ENCODE results near the gene NKX1-1. TPM values are rescaled to one million over a fixed set of nuclear protein-coding genes. Genes with fewer than 3 reads are reported as not detected.

NKX1-1 gene
- total RNA-seq, 1 donor from 2014 or later, result not detected

DNA sequence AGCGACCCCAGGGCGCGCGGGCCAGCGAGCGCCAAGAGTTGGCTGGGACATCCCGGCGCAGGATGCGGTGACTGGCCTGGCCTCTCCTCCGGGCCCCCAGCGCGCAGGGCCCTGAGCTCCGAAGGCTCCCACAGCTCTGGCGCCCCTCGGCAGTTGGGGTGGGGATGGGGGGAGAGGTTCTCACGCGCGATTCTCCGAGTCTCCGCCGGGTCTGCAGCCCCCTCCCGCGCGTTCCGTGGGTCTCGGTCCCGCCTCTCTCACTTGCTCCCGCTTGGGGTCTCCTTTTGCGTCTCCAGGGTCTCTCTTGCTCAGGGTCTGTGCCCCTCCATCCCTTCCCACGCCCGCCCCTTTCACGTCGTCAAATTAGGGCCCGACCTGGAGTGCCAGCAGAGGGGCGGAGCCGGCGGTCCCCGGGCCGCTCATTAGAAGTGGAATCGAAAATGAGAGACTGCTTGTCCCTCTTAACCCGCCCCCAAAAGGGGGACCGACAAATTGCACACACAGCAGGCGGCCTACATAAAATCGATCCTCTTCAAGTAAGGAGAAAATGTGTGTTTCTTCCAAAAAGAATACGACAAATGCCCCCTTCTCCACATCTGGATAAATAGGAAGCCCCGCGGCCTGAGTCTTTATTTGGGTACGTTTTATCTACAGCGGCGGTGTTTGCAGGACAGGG is 877 bp upstream of the NKX1-1 start:
- no peaks in the 10 kb centered on the region for H3K4me1 ChIP-seq
- peak overlapping the region; percentile 47 for H3K4me2 ChIP-seq
- no peak overlapping the region for H3K27ac ChIP-seq
- Mint-ChIP-seq H3K27ac (no peak overlapping the region), H3K27me3 (ENCODE audit: insufficient read depth, low read depth) (peaks cover 62% of the 10 kb centered on the region), H3K36me3 (peaks cover 1% of the 10 kb centered on the region), H3K4me3 (no peak overlapping the region), H3K4me1 (peaks cover 4% of the 10 kb centered on the region), H3K9me3 (peaks cover 2% of the 10 kb centered on the region)
- H3K79me2 ChIP-seq (ENCODE audit: low read depth), result no peaks in the 10 kb centered on the region
- no peaks in the 10 kb centered on the region for H3K36me3 ChIP-seq
- no peak for DNase-seq (ENCODE audit: low spot score)
- TF ChIP-seq EZH2phosphoT487 (IDR thresholded peaks at IDR 0.05) (peak; percentile 90), EZH2 (IDR thresholded peaks at IDR 0.05) (peak; percentile 98), CTCF (IDR thresholded peaks at IDR 0.05) (no peak)
- H3F3A ChIP-seq (ENCODE audit: low read depth), result no peaks in the 10 kb centered on the region
- H2AFZ ChIP-seq (replicated peaks), result no peak overlapping the region
- H3K27me3 ChIP-seq, result peaks cover 100% of the 10 kb centered on the region
- no peaks in the 10 kb centered on the region for H3K9me3 ChIP-seq (ENCODE audit: low read depth)
- H3K9ac ChIP-seq, result no peak overlapping the region
- H3K4me3 ChIP-seq, result peak overlapping the region; percentile 9
- peaks cover 49% of the 10 kb centered on the region for H4K20me1 ChIP-seq (ENCODE audit: low read depth)

DNA sequence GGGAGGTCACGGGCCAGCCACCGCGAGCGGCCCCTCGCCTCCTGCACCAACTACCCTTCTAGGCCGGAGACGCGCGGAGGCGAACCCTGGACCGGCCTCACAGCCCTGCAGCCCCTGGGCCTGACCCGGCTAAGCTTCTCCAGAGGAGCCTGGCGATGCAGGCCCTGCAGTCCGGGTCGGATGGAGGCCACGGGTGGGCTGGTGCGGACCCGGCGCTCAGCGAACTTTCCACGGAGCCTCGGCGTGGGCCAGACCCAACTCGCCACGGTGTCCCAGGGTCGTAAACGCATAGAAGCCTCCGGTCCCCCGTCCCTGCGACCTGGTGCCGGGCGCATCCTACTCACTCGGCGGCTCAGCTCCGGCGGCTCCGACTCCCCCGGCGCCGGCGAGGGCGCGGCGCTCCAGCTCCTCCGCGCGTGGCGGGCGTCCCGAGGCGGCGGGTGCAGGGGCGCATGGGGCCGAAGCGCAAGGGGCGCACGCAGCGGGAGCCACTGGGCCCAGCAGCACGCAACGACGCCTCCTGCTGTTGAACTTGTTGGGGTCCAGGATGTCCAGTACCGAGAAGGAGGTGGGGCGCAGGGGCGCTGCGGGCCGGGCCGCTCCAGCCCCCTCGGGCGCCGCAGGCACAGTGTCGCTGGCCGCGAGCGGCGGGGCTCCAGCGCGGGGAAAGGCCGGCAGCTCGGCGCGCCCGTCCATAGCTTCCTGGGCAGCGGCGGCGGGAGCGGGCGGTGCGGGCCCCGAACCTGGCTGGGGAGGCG is 427 bp downstream of the NKX1-1 start:
- H3K27ac ChIP-seq, result no peak overlapping the region
- no peak overlapping the region for H3K9ac ChIP-seq
- TF ChIP-seq CTCF (IDR thresholded peaks at IDR 0.05) (no peak), EZH2 (IDR thresholded peaks at IDR 0.05) (peak; percentile 30), EZH2phosphoT487 (IDR thresholded peaks at IDR 0.05) (peak; percentile 71)
- H3K27me3 ChIP-seq, result peaks cover 100% of the 10 kb centered on the region
- no peak overlapping the region for H3K4me2 ChIP-seq
- no peaks in the 10 kb centered on the region for H3K9me3 ChIP-seq (ENCODE audit: low read depth)
- peaks cover 61% of the 10 kb centered on the region for H3K27me3 Mint-ChIP-seq (ENCODE audit: insufficient read depth, low read depth)
- H3K4me3 Mint-ChIP-seq, result no peak overlapping the region
- H4K20me1 ChIP-seq (ENCODE audit: low read depth), result peaks cover 40% of the 10 kb centered on the region
- H3K4me1 Mint-ChIP-seq, result peaks cover 4% of the 10 kb centered on the region
- H3K36me3 ChIP-seq, result no peaks in the 10 kb centered on the region
- no peak overlapping the region for H2AFZ ChIP-seq (replicated peaks)
- H3K9me3 Mint-ChIP-seq, result peaks cover 2% of the 10 kb centered on the region
- no peaks in the 10 kb centered on the region for H3K4me1 ChIP-seq
- H3K27ac Mint-ChIP-seq, result no peak overlapping the region
- DNase-seq (ENCODE audit: low spot score), result no peak
- peaks cover 1% of the 10 kb centered on the region for H3K36me3 Mint-ChIP-seq
- no peak overlapping the region for H3K4me3 ChIP-seq
- no peaks in the 10 kb centered on the region for H3F3A ChIP-seq (ENCODE audit: low read depth)
- no peaks in the 10 kb centered on the region for H3K79me2 ChIP-seq (ENCODE audit: low read depth)

- Mint-ChIP-seq H3K27me3 (ENCODE audit: insufficient read depth, low read depth) (peaks cover 60% of the 10 kb centered on the region), H3K36me3 (peaks cover 1% of the 10 kb centered on the region), H3K4me3 (no peak overlapping the region), H3K4me1 (peaks cover 4% of the 10 kb centered on the region), H3K27ac (no peak overlapping the region), H3K9me3 (peaks cover 2% of the 10 kb centered on the region)
- Histone ChIP-seq H3K27me3 (peaks cover 100% of the 10 kb centered on the region), H3K9me3 (ENCODE audit: low read depth) (no peaks in the 10 kb centered on the region), H3K9ac (no peak overlapping the region), H3K4me3 (no peak overlapping the region), H3K4me2 (no peak overlapping the region), H3F3A (ENCODE audit: low read depth) (no peaks in the 10 kb centered on the region), H4K20me1 (ENCODE audit: low read depth) (peaks cover 38% of the 10 kb centered on the region), H3K79me2 (ENCODE audit: low read depth) (no peaks in the 10 kb centered on the region), H3K36me3 (no peaks in the 10 kb centered on the region), H3K4me1 (no peaks in the 10 kb centered on the region), H2AFZ (replicated peaks) (no peak overlapping the region), H3K27ac (no peak overlapping the region)
- TF ChIP-seq EZH2 (IDR thresholded peaks at IDR 0.05), result peak; percentile 74
- TF ChIP-seq EZH2phosphoT487 (IDR thresholded peaks at IDR 0.05), result peak; percentile 58
- TF ChIP-seq CTCF (IDR thresholded peaks at IDR 0.05), result no peak
- DNase-seq (ENCODE audit: low spot score), result no peak
Measured at GRCh38 chr4:1405254-1405635, 997 bp downstream of the NKX1-1 start.

Measured in neural progenitor cell (in vitro differentiated cells).